ENCODE results near the gene BRD1. TPM values are rescaled to one million over a fixed set of nuclear protein-coding genes. Genes with fewer than 3 reads are reported as not detected.

BRD1 gene
- total and polyA plus RNA-seq, 7 donors: 12.6 to 52.6 (median 31.1) TPM

DNA sequence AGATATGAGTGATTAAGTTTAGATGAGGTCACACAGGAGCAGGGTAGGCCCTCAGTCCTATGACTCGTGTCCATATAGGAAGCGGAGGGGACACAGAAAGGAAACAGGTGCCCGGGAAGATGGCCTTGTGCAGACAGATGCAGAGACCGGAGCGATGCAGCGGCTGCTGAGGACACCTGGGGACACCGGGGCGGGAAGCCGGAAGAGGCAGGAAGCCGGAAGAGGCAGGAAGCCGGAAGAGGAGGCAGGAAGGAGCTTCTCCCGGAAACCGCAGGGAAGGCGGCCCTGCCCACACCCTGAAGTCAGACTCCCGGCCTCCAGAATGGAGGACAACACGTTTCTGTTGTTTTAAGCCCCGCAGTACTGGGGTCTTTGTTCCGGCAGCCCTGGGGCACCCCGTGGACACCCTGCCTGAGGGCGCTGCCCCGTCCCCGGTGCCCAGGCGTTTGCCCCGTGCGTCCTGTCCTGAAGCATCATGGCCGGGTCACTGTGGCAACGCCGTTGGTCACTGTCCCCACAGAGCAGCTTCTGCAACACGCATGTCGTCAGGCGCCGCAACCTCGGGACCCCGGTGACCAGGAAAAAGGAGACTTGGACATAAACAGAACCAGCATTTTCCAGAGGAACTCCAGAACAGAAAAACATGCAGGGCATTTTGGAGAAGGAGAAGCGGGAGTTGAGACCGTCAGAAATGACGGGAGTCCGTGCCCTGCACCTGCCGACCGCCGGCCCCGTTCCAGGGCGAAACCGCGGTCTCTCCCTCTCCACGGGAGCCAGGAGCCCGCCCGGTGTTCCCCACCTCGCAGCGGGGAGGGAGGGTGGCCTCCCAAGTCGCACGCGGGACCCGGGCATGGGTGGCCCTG lies 103.4 kb downstream of the BRD1 start:
- TF ChIP-seq, protein P1, sequence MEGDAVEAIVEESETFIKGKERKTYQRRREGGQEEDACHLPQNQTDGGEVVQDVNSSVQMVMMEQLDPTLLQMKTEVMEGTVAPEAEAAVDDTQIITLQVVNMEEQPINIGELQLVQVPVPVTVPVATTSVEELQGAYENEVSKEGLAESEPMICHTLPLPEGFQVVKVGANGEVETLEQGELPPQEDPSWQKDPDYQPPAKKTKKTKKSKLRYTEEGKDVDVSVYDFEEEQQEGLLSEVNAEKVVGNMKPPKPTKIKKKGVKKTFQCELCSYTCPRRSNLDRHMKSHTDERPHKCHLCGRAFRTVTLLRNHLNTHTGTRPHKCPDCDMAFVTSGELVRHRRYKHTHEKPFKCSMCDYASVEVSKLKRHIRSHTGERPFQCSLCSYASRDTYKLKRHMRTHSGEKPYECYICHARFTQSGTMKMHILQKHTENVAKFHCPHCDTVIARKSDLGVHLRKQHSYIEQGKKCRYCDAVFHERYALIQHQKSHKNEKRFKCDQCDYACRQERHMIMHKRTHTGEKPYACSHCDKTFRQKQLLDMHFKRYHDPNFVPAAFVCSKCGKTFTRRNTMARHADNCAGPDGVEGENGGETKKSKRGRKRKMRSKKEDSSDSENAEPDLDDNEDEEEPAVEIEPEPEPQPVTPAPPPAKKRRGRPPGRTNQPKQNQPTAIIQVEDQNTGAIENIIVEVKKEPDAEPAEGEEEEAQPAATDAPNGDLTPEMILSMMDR (IDR thresholded peaks at IDR 0.05): no peak
- no peak for TF ChIP-seq POLR2A (IDR thresholded peaks at IDR 0.05)
- no peak for TF ChIP-seq EP300 (IDR thresholded peaks at IDR 0.05)
- no peak for TF ChIP-seq POLR2AphosphoS5 (IDR thresholded peaks at IDR 0.05)
- no peak overlapping the region for H3K27ac ChIP-seq
- 39 to 47% methylated on average over 54 of the region's 54 CpGs for WGBS, 2 donors
- H3K4me1 ChIP-seq: peaks cover 0 to 8% (median 2%) of the 10 kb centered on the region in 4 donors
- peaks cover 8 to 77% (median 23%) of the 10 kb centered on the region in 3 donors for H3K27me3 ChIP-seq
- no peaks in the 10 kb centered on the region for H3K36me3 ChIP-seq
- intact Hi-C loops (cut with DNase I): no loop called here
- H3K9me3 ChIP-seq: no peaks in the 10 kb centered on the region
- H3K4me3 ChIP-seq: peak overlapping the region in 3 of 4 donors; percentile 9 to 31 (median 10)
- no peak for DNase-seq

DNA sequence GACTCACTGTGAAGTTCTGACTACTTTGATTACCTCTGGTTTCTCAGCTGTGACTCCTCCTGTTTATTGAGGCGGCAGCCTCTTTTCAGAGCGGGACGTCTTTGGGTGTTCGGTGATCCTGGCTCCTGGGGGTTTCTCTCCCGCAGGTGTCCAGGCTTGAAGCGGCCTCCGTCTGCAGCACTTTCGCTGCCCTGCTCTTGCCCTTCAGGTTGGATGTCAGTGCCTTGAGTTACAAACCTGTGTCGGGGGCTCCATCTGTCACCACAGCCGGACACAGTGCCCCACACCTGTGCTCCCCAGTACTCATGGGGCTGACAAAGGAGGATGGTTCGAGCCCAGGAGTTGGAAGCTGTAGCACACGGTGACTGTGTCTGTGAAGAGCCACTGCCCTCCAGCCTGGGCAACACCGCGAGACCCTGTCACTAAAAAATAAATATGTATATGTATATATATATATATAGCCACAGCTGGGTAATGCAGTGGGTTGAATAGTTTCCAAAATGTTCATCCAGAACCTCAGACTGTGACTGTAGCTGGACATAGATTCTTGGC lies 104.1 kb downstream of the BRD1 start:
- WGBS, 2 donors: 91 to 92% methylated on average over 14 of the region's 14 CpGs
- peaks cover 8 to 70% (median 23%) of the 10 kb centered on the region in 3 donors for H3K27me3 ChIP-seq
- no peaks in the 10 kb centered on the region for H3K9me3 ChIP-seq
- intact Hi-C loops (cut with DNase I): no loop called here
- H3K36me3 ChIP-seq: no peaks in the 10 kb centered on the region
- no peak overlapping the region for H3K27ac ChIP-seq
- TF ChIP-seq EP300 (IDR thresholded peaks at IDR 0.05): no peak
- TF ChIP-seq, protein P1 (IDR thresholded peaks at IDR 0.05): no peak
- no peak for TF ChIP-seq POLR2AphosphoS5 (IDR thresholded peaks at IDR 0.05)
- no peak for TF ChIP-seq POLR2A (IDR thresholded peaks at IDR 0.05)
- H3K4me1 ChIP-seq: peaks cover 0 to 8% (median 2%) of the 10 kb centered on the region in 4 donors
- no peak overlapping the region for H3K4me3 ChIP-seq
- DNase-seq: no peak

Small RNA genes lying within 50 kb of the gene (small RNA-seq; reads per million reads assigned to genes)
- gene AL117328.1 (0 reads per million in 3 donors), gene RF00017 (0 reads per million in 3 donors)

Other genes starting within 250 kb of the BRD1 start
- 1 to 10 TPM; 3.9 to 7.5 (median 5.5) TPM for gene ZBED4, start 26.0 kb upstream of the BRD1 start, total RNA-seq
- gene ZBED4, start 26.0 kb upstream of the BRD1 start, polyA plus RNA-seq: 10 to 100 TPM in 1 of 3 donors, 1 to 10 TPM in 2; 2.4 to 10.5 (median 4.6) TPM
- 10 to 100 TPM; 11.4 to 23.9 (median 15.4) TPM for gene ALG12, start 90.6 kb upstream of the BRD1 start, total RNA-seq
- 10 to 100 TPM in 1 of 3 donors, 1 to 10 TPM in 2; 1.8 to 15.9 (median 2.1) TPM for gene ALG12, start 90.6 kb upstream of the BRD1 start, polyA plus RNA-seq
- 10 to 100 TPM; 15.5 to 26.5 (median 23.1) TPM for gene CRELD2, start 90.8 kb upstream of the BRD1 start, total RNA-seq
- 10 to 100 TPM in 2 of 3 donors, 1 to 10 TPM in 1; 9.2 to 97.7 (median 11.4) TPM for gene CRELD2, start 90.8 kb upstream of the BRD1 start, polyA plus RNA-seq
- 10 to 100 TPM; 26.3 to 50.0 (median 41.8) TPM for gene PIM3, start 132.9 kb upstream of the BRD1 start, total RNA-seq
- 100 to 1,000 TPM in 1 of 3 donors, 10 to 100 TPM in 2; 34.8 to 126 (median 60.1) TPM for gene PIM3, start 132.9 kb upstream of the BRD1 start, polyA plus RNA-seq
- not detected for gene IL17REL, start 184.9 kb upstream of the BRD1 start, total RNA-seq
- 1 to 10 TPM in 1 of 3 donors, not detected in 2; 1.6 TPM for gene IL17REL, start 184.9 kb upstream of the BRD1 start, polyA plus RNA-seq
- not detected for gene TTLL8, start 230.4 kb upstream of the BRD1 start, total RNA-seq
- gene TTLL8, start 230.4 kb upstream of the BRD1 start, polyA plus RNA-seq: not detected

All from sigmoid colon (tissue), 7 donors.